GM18861 (cell line): ENCODE results near the gene PLXDC2.
"Not testable (repeated sequence)": the region's sequence is repeated elsewhere in the genome, so short reads cannot be mapped to it uniquely, and the experiment has no call there.

Source experiments
- ATAC-seq: cut with Tn5 transposase; IDR thresholded peaks from one replicate; pipeline ENCODE4 v1.9.1; 2021; ENCODE audit not compliant: unreplicated experiment

The PLXDC2 gene

DNA sequence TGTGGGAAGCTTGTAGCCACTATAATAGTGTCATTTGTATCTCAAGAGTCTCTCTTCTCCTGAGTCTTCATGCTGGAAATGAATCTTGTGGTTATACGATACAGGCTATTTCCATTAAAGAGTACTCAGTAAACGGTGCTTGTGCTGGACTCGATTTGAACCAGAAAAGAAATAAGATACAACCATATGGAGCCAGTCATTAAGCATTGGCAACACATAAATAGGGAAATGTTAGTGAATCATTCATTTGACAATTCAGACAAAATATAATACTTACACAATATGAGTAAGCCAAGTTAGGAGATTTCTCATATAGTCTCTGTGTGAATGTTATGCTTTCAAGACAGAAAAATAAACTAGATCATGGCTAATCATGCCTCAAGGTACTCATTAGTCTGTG, 356.8 kb downstream of the PLXDC2 start:
- no peak for ATAC-seq

DNA sequence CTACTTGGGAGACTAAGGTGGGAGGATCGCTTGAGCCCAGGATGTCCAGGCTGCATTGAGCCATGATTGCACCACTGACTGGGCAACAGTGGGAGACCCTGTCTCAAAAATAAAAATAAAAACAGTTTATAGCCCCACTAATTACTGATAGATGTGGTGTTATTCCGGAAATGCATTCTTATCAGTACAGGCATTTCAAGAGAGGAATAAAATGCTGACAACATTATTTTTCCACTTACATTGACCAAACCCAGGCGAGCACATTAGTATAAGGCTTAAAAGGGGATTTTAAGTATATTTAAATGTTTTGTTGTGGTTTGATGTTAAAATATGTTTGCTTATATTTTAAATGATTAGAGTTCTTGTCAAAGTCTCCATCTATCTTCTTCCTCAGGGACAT, 359.5 kb downstream of the PLXDC2 start:
- no peak for ATAC-seq

DNA sequence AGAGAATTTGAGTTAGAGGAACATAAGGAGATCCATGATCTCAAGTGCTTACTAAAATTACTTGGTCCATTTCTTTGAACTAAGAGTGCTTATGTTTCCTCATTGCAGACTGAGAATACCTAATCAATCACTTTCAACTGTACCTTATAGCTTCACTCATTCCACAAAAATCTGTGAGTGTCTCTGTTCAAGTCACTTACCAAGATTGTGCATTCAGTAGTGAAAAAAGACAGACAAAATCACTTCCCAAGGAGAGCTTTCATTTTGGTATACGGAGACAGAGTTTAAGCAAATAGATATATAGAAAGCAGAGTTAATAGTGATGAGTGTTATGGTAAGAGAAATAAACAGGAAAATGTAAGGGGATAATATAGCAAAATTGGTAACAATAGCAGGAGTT, 364.5 kb downstream of the PLXDC2 start:
- no peak for ATAC-seq

DNA sequence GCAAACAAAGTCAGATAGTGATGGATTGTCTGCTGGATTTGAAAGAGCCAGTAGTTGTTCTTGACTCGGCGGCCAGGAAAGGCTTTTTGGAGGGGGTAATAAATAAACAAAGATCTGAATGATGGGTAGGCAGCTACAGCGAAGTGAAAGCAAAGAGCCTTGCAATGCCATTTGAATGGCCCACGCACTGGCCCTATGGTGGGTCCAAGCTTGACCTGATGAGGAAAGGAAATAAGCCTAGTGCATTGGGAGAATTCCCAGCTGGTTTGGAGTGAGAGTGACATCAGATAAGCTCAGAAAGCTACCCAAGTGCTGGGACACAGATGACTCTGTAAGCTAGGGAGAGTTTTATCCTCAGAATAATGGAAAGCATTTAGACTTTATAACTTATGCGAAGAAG, 365.2 kb downstream of the PLXDC2 start:
- no peak for ATAC-seq

DNA sequence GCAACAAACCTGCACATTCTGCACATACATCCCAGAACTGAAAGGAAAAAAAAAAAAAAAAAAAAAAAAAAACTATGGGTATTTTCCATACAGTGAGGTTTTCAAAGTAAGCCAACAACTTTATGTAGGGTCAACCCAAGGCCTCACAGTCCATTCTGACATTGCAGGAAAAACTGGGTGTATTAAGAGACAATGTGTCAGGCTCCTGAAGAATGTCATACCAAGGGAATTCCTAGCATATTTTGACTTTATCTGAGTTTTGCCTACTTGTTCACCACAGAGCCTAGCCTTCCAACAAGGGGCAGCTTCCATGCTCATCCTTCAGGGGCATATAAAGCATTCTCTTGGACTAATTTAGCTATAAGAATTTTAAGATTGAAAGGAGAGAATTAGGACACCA, 368.9 kb downstream of the PLXDC2 start:
- no peak for ATAC-seq

DNA sequence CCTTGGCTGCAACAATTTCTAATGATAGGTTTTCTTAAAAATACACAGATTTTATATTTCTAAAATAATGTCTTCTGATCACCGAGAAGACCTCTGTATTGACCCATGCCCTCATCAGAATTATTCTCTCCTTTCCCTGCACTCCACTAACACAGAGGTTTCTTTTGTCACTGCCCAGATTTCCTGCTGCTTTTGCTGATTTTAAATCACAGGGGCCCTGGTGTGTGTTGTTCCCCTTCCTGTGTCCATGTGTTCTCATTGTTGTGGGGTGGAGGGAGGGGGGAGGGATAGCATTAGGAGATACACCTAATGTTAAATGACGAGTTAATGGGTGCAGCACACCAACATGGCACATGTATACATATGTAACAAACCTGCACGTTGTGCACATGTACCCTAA, 375.2 kb downstream of the PLXDC2 start:
- ATAC-seq: not testable (repeated sequence)

DNA sequence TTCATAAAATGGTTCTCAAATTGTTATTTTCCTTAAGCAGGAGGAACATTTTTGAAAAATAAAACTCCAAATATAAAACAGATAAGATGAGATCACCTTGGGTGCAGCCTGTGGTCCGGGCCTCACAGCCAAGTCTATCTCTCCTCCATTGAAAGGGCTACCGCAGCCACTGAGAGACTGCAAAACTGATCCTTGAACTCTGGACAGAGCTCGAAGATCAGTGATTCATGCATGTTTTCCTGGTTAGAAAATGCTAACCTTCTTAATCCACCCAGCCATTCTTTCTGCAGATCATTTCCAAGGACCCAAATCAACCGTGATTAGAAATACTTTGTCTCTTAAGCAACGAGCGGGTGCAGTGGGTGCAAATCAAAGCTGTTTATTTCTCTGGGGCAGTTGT, 378.8 kb downstream of the PLXDC2 start:
- ATAC-seq: no peak

DNA sequence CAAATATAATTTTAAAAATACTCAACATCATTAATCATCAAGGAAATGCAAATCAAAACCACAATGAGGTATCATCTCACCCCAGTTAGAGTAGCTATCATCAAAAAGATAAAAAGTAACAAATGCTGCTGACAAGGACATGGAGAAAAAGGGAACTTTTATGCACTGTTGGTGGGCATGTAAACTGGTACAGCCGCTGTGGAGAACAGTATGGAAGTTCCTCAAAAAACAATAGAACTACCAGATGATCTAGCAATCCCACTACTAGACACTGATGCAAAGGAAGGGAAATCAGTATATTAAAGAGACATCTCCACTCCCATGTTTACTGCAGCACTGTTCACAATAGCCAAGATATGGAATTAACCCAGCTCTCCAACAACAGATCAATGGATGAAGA, 384.5 kb downstream of the PLXDC2 start:
- no peak for ATAC-seq

DNA sequence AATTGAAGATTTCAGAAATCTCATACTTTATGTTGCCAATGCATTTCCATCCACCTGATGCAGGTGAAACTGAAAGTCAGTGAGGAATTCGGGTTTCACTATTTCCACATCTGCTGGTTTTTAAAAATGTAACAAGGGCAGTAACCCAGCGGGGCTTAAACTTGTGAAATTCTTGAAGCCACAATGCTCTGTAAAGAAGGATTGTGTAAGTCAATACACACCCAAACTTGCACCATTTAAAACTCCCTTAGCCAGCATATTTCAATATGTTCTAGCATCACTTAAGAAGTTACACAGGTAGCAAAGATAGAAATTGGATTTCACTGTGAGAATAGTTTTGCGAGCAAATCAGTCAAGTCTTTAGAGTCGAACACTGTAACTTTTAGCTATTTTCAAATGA, 386.1 kb downstream of the PLXDC2 start:
- no peak for ATAC-seq

DNA sequence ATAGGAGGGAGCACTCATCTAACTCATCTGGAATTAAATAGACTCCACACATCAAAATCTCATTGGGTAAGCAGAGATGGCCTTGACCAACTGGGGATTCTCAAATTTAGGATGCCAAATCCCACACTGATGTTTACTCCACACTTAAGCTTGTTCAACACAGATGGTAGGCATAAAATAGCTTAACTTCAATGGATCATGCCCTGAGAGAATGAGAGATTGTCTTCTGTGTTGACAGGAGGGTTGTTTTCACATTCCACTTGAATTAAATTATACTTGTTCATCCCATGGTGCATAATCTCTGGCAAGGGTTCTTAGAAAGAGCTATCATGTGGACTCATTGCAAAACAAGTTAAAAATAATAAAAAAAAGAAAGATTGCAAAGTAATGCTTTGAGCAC, 391.4 kb downstream of the PLXDC2 start:
- ATAC-seq: no peak

DNA sequence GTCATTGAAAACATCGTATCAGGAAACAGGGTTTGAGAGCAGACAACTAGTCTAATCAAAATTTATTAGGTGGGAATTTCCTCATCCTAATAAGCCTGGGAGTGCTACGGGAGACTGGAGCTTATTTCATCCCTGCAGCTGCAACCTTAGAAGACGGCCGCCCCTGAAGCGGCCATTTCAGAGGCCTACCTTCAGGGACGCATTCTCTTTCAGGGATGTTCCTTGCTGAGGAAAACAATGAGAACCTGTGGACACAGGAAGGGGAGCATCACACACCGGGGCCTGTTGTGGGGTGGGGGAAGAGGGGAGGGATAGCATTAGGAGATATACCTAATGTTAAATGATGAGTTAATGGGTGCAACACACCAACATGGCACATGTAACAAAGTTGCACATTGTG, 392.9 kb downstream of the PLXDC2 start:
- not testable (repeated sequence) for ATAC-seq

DNA sequence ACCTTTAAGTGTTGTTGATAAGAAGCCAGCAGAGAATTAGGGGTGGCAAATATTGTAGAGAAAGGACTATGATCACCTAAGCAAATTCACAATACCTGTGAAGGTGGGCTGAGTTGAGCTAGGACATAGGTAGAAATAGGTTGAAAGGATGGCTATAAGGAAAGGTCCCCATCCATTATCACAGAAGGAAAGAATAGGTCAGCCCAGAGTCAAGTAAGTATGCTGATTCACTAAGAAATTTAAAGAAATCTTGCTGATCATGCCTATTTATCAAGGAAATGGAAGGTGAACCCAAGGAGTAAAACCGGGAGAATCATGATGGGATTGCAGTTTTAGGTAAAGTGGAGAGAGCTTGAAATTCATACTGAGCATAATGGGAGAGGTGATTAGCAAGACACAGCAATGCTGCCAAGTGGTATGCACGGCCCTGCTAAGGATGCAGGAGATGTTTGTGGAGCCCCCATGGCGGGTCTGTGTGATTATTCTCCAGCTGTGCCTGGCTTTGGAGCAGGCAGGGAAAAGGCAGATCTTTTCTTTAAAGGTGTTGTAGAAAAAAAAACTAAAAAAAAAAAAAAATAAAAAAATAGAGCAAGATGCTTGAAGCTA, 399.4 kb downstream of the PLXDC2 start:
- no peak for ATAC-seq

DNA sequence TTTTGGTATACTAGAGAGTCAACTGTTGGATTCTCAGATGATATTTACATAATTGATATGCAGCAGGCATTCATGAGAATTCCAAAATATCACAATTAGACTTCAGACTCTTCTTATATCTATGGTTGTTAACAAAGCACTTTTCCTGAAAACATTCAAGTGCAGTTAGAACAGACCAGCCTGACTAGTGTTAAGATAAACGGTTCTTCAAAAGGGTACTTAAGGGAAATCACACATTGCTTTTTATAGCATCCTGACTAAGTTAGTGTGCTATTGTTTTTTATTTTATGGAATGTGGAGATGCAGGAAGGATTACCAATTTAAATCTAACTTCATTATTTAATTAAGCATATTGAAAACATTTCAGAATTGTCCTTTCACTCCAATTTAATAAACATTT, 405.1 kb downstream of the PLXDC2 start:
- no peak for ATAC-seq

DNA sequence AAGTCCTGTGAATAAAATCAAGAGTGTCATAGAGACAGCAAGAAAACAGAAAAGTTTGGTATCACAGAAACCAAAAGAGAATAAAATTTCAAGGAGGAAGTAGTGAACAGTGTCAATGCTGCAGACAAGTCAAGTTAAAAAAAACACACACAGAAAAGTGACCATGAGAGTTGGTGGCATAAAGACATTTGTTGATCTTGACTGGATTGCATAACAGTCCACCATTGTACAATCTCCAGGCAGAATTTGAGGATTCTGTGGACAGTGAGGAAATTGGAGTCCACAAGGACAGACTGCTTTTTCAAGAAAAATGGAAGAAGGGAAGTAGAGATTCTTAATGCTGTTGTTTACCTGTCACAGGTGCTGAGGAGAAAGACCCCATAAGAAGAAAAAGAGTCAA, 412.5 kb downstream of the PLXDC2 start:
- no peak for ATAC-seq

DNA sequence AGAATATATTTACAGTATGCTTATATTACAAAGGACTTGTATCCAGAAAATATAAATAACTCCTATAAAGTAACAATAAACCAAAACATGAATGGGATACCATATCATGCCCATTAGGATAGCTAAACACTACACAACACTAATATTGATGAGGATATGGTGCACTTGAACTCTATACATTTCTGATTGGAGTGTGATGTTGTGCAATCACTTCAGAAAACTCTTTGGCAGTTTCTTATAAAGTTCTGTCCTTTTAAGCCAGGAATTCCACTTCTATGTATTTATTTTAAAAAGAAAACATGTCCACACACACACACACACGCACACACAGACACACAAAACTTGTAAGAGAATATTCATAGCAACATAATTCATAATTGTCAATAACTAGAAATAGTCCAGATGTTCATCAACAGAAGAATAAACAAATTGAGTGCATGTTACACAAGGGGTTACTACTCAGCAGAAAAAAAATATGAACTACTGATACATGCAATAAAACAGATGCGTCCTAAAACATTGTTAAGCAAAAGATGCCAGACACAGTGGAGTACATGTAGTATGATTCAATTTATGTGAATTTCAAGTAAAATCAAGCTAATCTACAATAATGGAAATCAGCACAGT, 416.0 kb downstream of the PLXDC2 start:
- ATAC-seq: no peak

DNA sequence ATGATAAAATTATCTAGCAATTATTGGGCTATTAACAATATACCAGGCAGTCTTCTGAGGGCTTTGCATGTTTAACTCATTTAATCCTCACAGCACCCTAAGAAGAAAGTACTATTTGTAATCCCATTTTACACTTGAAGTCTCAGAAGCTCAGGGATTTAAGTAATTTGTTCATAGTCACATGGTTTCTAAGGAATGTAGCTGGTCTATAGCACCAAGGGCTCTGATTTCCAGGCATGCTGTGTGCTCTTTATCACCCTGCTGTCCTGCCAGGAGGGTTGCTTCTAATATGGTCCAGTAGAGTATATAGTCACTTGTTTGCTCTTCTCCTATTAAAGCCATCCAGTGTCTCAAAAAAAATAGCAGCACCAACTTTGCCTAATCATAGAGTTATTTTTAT, 417.2 kb downstream of the PLXDC2 start:
- ATAC-seq: no peak

DNA sequence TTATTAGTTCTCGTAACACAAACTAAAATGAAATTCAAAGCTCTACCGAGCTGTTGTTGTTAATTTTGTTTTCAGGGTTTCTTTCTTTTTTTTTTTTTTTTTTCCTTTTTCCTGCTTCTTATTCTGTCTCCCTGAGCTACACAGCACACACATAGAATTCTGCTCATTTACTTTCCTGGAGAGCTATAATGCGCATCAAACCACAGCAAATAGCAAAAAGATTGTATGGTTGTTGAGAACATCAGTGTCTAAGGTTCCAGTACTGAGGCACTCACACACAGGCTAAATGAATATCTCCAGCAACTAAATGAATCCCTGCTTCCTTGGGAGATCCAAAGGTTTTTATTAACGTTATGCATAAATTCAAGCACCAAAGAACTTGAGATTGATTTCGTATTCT, 418.3 kb downstream of the PLXDC2 start:
- ATAC-seq: no peak

DNA sequence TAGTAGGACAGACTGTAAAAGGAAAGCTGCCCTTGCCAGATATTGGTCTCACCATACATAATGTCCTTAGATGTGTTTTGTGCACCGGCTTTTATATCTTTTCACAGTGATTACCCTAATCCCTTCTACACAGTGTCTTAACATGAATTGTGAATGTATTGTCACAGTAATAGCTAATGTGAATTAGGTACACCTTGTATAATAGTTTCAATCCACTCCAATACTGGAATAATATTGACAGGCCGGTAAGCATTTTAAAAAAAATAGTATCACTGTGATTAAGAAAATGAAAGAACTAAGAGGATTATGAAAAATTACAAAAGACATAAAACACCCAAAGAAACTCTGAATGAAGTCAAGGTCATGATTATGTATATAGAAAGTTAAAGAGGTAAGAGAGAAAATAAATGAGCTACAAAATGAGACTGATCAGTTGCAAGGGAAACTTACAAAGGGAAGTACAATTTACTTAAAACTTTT, 420.9 kb downstream of the PLXDC2 start:
- ATAC-seq: no peak

DNA sequence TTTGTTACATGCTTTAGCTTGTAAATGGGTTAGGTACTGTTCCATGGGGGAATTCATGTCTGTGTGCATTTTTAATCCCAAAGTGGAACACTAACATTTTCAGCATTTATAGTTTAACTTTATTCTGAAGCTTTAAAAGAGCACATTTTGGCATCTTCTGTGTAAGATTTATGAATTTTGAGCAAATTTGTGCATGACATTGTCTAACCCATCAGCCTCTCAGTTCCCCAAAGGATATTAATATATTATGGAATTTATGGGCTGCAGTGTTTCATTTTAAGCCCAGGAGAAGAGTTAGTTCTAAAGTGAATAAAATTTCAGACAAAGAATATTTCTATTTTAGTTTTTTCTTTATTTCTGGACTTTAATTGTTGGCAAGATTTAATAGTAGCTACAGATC, 421.4 kb downstream of the PLXDC2 start:
- ATAC-seq: no peak

DNA sequence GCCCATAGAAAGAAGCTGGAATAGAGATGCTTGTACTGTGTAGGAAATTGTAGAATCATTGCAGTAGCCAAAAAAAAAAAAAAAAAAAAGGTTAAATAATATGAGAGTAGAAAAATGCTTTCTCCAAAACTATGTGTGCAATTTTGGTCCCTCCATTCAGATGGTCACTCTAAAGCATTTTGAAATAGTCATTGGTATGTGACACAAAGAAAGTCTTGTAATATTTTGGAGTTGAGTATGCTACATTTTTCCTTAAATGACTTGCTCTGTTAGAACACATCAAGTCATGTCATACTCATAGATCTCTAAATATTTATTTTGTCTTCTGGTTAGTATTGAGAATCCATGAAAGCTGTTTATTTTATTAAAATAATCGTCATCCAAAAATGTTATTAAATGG, 424.4 kb downstream of the PLXDC2 start:
- ATAC-seq: no peak

DNA sequence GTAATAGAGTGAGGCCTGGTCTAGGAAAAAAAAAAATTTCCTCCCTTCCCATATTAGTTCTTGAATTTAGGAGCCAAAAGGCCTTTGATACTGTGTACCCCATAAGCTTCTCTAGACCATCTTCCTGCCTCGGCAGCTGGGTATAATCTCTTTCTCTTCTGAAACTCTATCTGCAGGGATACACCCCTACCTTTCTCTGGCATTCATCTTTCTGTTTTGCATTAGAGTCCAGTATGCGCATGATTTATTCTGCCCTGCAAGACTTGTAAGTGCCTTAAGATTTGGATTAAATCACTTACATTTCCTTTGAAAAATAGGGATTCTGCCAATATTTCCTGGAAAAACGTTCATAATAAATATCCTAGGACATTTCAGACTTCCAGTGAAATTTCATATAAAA, 431.2 kb downstream of the PLXDC2 start:
- no peak for ATAC-seq

DNA sequence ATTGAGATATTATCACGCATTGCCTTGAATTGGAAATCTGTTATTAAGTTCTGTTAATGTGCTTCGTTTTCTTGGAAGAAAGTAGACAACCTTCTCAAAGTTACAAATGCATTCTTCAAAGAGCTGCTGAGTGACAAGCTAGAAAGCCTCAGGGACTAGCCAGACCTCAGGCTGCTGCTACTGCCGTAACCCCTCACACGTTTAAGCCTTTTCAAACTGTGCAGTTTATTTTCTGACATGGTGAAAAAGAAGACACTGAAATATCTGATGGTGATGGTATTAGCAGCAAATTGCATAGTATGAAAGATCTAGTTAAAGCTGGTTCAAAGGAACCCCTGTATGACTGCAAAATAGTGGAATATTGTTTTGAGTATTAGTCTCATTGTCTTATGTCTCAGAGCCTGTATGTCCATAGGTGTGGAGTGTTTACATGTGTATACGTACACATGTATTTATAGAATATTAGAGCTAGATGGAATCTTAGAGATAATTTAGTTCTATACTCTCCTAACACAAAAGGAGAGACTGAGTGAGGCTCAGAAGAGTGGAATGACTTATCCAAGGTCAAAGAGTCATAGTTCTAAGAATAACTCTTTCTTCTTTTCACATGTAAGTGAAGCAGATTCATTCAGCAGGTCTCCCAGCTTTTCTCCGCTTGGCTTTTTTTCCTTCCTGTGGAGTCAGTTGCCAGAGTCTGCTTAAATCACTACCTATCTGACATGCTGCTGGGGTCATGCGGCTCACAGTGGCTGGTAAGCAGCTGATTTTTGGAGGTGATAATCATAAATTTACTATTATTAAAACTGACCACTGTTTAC, 431.9 kb downstream of the PLXDC2 start:
- no peak for ATAC-seq
